ENCODE results near the gene LRRK1. TPM values are rescaled to one million over a fixed set of nuclear protein-coding genes. Genes with fewer than 3 reads are reported as not detected.

LRRK1 gene
- total RNA-seq, 1 donor from 2014 or later = not detected

GRCh38 chr15:101036189-101036588 lies 117.0 kb downstream of the LRRK1 start:
- Mint-ChIP-seq H3K4me3 (no peak overlapping the region), H3K36me3 (peaks cover 3% of the 10 kb centered on the region), H3K9me3 (peaks cover 37% of the 10 kb centered on the region), H3K27ac (no peak overlapping the region), H3K27me3 (ENCODE audit: insufficient read depth, low read depth) (peaks cover 2% of the 10 kb centered on the region), H3K4me1 (no peaks in the 10 kb centered on the region)
- TF ChIP-seq CTCF (IDR thresholded peaks at IDR 0.05) (no peak), EZH2 (IDR thresholded peaks at IDR 0.05) (no peak), EZH2phosphoT487 (IDR thresholded peaks at IDR 0.05) (no peak)
- Histone ChIP-seq H2AFZ (replicated peaks) (no peak overlapping the region), H3F3A (ENCODE audit: low read depth) (no peaks in the 10 kb centered on the region), H4K20me1 (ENCODE audit: low read depth) (no peaks in the 10 kb centered on the region), H3K9me3 (ENCODE audit: low read depth) (peaks cover 18% of the 10 kb centered on the region), H3K27me3 (no peaks in the 10 kb centered on the region), H3K27ac (no peak overlapping the region), H3K79me2 (ENCODE audit: low read depth) (no peaks in the 10 kb centered on the region), H3K4me1 (no peaks in the 10 kb centered on the region), H3K4me2 (no peak overlapping the region), H3K4me3 (no peak overlapping the region), H3K9ac (no peak overlapping the region), H3K36me3 (no peaks in the 10 kb centered on the region)
- no peak for DNase-seq (ENCODE audit: low spot score)

- H3K4me3 Mint-ChIP-seq = no peak overlapping the region
- no peak overlapping the region for H3K4me2 ChIP-seq
- H3K4me1 Mint-ChIP-seq = no peaks in the 10 kb centered on the region
- no peak overlapping the region for H3K9ac ChIP-seq
- peaks cover 2% of the 10 kb centered on the region for H3K27me3 Mint-ChIP-seq (ENCODE audit: insufficient read depth, low read depth)
- TF ChIP-seq EZH2phosphoT487 (IDR thresholded peaks at IDR 0.05) = no peak
- no peak for TF ChIP-seq CTCF (IDR thresholded peaks at IDR 0.05)
- TF ChIP-seq EZH2 (IDR thresholded peaks at IDR 0.05) = no peak
- no peaks in the 10 kb centered on the region for H3K79me2 ChIP-seq (ENCODE audit: low read depth)
- H3K27me3 ChIP-seq = no peaks in the 10 kb centered on the region
- H3K36me3 ChIP-seq = no peaks in the 10 kb centered on the region
- H3K9me3 ChIP-seq (ENCODE audit: low read depth) = peaks cover 18% of the 10 kb centered on the region
- no peaks in the 10 kb centered on the region for H3F3A ChIP-seq (ENCODE audit: low read depth)
- H3K4me3 ChIP-seq = no peak overlapping the region
- H3K27ac Mint-ChIP-seq = no peak overlapping the region
- H3K36me3 Mint-ChIP-seq = peaks cover 3% of the 10 kb centered on the region
- H3K9me3 Mint-ChIP-seq = peaks cover 37% of the 10 kb centered on the region
- DNase-seq (ENCODE audit: low spot score) = no peak
- no peak overlapping the region for H3K27ac ChIP-seq
- H4K20me1 ChIP-seq (ENCODE audit: low read depth) = no peaks in the 10 kb centered on the region
- no peak overlapping the region for H2AFZ ChIP-seq (replicated peaks)
- H3K4me1 ChIP-seq = no peaks in the 10 kb centered on the region
Measured at GRCh38 chr15:101037090-101037830, 118.1 kb downstream of the LRRK1 start.

GRCh38 chr15:101038327-101039003 lies 119.3 kb downstream of the LRRK1 start:
- H3K79me2 ChIP-seq (ENCODE audit: low read depth) = no peaks in the 10 kb centered on the region
- H3K27ac Mint-ChIP-seq = no peak overlapping the region
- no peak overlapping the region for H3K4me2 ChIP-seq
- H3K36me3 ChIP-seq = no peaks in the 10 kb centered on the region
- no peaks in the 10 kb centered on the region for H3K4me1 ChIP-seq
- H3K9me3 Mint-ChIP-seq = peaks cover 30% of the 10 kb centered on the region
- H3F3A ChIP-seq (ENCODE audit: low read depth) = no peaks in the 10 kb centered on the region
- no peaks in the 10 kb centered on the region for H3K4me1 Mint-ChIP-seq
- no peak overlapping the region for H3K9ac ChIP-seq
- H3K4me3 Mint-ChIP-seq = no peak overlapping the region
- peaks cover 3% of the 10 kb centered on the region for H3K36me3 Mint-ChIP-seq
- no peak overlapping the region for H3K4me3 ChIP-seq
- H2AFZ ChIP-seq (replicated peaks) = no peak overlapping the region
- TF ChIP-seq CTCF (IDR thresholded peaks at IDR 0.05) (no peak), EZH2 (IDR thresholded peaks at IDR 0.05) (no peak), EZH2phosphoT487 (IDR thresholded peaks at IDR 0.05) (no peak)
- peaks cover 2% of the 10 kb centered on the region for H3K27me3 Mint-ChIP-seq (ENCODE audit: insufficient read depth, low read depth)
- peaks cover 18% of the 10 kb centered on the region for H3K9me3 ChIP-seq (ENCODE audit: low read depth)
- H3K27me3 ChIP-seq = no peaks in the 10 kb centered on the region
- no peak for DNase-seq (ENCODE audit: low spot score)
- no peaks in the 10 kb centered on the region for H4K20me1 ChIP-seq (ENCODE audit: low read depth)
- no peak overlapping the region for H3K27ac ChIP-seq

Data from neural progenitor cell (in vitro differentiated cells).